Measurements from ENCODE around the gene DSTYK.

DNA sequence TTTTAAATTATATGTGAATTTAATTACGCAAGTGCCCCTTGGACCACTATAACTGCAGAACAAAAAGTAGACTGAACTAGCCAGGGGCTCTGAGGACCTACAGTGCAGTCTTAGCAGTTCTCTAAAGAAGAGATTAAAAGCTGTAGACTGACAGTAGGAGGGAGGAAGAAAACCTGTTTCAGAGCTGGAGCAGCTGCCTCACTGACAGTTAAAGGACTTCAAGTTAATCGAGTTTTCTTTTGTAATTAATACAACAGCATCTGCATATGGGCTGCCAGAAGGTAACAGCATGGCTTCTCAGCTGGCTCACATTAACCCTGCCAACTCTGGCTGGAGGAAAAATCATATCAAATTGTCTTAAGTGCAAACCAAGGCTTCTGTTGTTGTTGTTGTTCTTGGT is 19.9 kb downstream of the DSTYK start:
- TF ChIP-seq, protein P1, sequence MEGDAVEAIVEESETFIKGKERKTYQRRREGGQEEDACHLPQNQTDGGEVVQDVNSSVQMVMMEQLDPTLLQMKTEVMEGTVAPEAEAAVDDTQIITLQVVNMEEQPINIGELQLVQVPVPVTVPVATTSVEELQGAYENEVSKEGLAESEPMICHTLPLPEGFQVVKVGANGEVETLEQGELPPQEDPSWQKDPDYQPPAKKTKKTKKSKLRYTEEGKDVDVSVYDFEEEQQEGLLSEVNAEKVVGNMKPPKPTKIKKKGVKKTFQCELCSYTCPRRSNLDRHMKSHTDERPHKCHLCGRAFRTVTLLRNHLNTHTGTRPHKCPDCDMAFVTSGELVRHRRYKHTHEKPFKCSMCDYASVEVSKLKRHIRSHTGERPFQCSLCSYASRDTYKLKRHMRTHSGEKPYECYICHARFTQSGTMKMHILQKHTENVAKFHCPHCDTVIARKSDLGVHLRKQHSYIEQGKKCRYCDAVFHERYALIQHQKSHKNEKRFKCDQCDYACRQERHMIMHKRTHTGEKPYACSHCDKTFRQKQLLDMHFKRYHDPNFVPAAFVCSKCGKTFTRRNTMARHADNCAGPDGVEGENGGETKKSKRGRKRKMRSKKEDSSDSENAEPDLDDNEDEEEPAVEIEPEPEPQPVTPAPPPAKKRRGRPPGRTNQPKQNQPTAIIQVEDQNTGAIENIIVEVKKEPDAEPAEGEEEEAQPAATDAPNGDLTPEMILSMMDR (IDR thresholded peaks at IDR 0.05), result no peak
- TF ChIP-seq POLR2A (IDR thresholded peaks at IDR 0.05), result no peak

Data from body of pancreas (tissue), 4 donors.